GM18526 (cell line): Measurements from ENCODE around the gene SLC6A2.

Experiments used
- POLR2A ChIP-seq: IDR thresholded peaks from 3 replicates; pipeline ENCODE4 v1.6.1; 2011; ENCODE audit not compliant: insufficient read length; ENCODE audit errors: extremely low read depth

SLC6A2 gene

GRCh38 chr16:55655897-55656681 lies at the start of gene SLC6A2:
Gene SLC6A2 (plus strand): TSS chr16:55655988. CDS start chr16:55656695, 707 bp downstream.
- no peak for TF ChIP-seq POLR2A

GRCh38 chr16:55613613-55614335 lies 42.0 kb upstream of the SLC6A2 start:
- TF ChIP-seq POLR2A, result no peak

GRCh38 chr16:55615071-55615470 lies 40.7 kb upstream of the SLC6A2 start:
- TF ChIP-seq POLR2A, result no peak

- no peak for TF ChIP-seq POLR2A
Observed at GRCh38 chr16:55621771-55622170, 34.0 kb upstream of the SLC6A2 start.

GRCh38 chr16:55622272-55622671 lies 33.5 kb upstream of the SLC6A2 start:
- no peak for TF ChIP-seq POLR2A

GRCh38 chr16:55622930-55623561 lies 32.7 kb upstream of the SLC6A2 start:
- no peak for TF ChIP-seq POLR2A

- TF ChIP-seq POLR2A, result no peak
Observed at GRCh38 chr16:55623640-55624039, 32.1 kb upstream of the SLC6A2 start.

- TF ChIP-seq POLR2A, result no peak
Observed at GRCh38 chr16:55624696-55625095, 31.1 kb upstream of the SLC6A2 start.

GRCh38 chr16:55625843-55626242 lies 29.9 kb upstream of the SLC6A2 start:
- no peak for TF ChIP-seq POLR2A

- no peak for TF ChIP-seq POLR2A
Observed at GRCh38 chr16:55628306-55628968, 27.4 kb upstream of the SLC6A2 start.

GRCh38 chr16:55630774-55631173 lies 25.0 kb upstream of the SLC6A2 start:
- TF ChIP-seq POLR2A, result no peak

- TF ChIP-seq POLR2A, result no peak
Observed at GRCh38 chr16:55632259-55632658, 23.5 kb upstream of the SLC6A2 start.

- TF ChIP-seq POLR2A, result no peak
Observed at GRCh38 chr16:55634193-55634592, 21.6 kb upstream of the SLC6A2 start.

- TF ChIP-seq POLR2A, result no peak
Observed at GRCh38 chr16:55638256-55638655, 17.5 kb upstream of the SLC6A2 start.

GRCh38 chr16:55640701-55641327 lies 15.0 kb upstream of the SLC6A2 start:
- no peak for TF ChIP-seq POLR2A
